ENCODE data around the gene TMC8.

DNA sequence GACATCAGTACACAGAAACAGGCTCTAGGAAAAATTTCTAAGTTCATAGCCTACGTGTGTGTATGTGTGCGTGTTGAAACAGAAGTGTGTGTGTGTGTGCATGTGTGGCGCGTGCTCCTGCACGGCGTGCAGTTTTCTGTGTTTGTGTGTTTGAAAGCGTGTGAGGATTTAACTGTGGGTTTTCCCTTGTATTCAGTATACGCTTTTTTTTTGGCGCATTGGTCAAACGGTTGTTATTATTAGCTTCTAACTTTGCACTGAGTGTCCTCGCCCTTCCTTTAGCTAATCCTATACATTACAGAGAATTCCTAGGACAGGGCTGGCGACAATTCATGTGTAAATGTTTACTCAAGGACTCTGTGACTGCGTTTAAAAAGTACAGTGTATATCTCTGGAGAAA is 25.0 kb upstream of the TMC8 start:
- no peak for TF ChIP-seq EZH2phosphoT487 (IDR thresholded peaks at IDR 0.05; ENCODE audit: low read depth)
- TF ChIP-seq, protein P1, sequence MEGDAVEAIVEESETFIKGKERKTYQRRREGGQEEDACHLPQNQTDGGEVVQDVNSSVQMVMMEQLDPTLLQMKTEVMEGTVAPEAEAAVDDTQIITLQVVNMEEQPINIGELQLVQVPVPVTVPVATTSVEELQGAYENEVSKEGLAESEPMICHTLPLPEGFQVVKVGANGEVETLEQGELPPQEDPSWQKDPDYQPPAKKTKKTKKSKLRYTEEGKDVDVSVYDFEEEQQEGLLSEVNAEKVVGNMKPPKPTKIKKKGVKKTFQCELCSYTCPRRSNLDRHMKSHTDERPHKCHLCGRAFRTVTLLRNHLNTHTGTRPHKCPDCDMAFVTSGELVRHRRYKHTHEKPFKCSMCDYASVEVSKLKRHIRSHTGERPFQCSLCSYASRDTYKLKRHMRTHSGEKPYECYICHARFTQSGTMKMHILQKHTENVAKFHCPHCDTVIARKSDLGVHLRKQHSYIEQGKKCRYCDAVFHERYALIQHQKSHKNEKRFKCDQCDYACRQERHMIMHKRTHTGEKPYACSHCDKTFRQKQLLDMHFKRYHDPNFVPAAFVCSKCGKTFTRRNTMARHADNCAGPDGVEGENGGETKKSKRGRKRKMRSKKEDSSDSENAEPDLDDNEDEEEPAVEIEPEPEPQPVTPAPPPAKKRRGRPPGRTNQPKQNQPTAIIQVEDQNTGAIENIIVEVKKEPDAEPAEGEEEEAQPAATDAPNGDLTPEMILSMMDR (IDR thresholded peaks at IDR 0.05; ENCODE audit: low read depth, low read length), result no peak

Data from OCI-LY3 (cell line).